IMR-90 (cell line): ENCODE measurements around the gene MSL3. TPM values are rescaled to one million over a fixed set of nuclear protein-coding genes. Genes with fewer than 3 reads are reported as not detected.

Experiments used
- ATAC-seq: fragments of 200-7000 bp; cut with Tn5 transposase; 2 replicates; pipeline ENCODE4 v1.9.1; 2020; ENCODE audit warnings: low read depth, mild to moderate bottlenecking, moderate library complexity
- BruUV-seq: library from RNA; stranded (reverse); fragments of 400-500 nt; replicated peaks from 2 replicates; lab custom pipeline; 2021; lab: Mats Ljungman, UMichigan
- CTCF ChIA-PET: fragments of 300-600 bp; formaldehyde crosslinking; extraction: SDS; loops from one replicate; lab custom pipeline; 2021; ENCODE audit warnings: antibody characterized with exemption; lab: Yijun Ruan, JAX
- POLR2A ChIA-PET: fragments of 300-600 bp; sonication (Branson Sonifier 250); formaldehyde crosslinking; loops from one replicate; lab custom pipeline; 2022; ENCODE audit warnings: antibody characterized with exemption; ENCODE audit not compliant: unreplicated experiment; lab: Charles Lee
- DNase-seq: peaks from one replicate; pipeline ENCODE4 v3.0.0; 2013
- H2AFZ ChIP-seq: replicated peaks from 2 replicates; pipeline ENCODE3; 2013; ENCODE audit warnings: low read length, mild to moderate bottlenecking; ENCODE audit not compliant: poor library complexity
- H2AK5ac ChIP-seq: 2 replicates; pipeline ENCODE4 v1.6.1; 2013; ENCODE audit warnings: low read depth, low read length, inconsistent platforms
- H2AK9ac ChIP-seq: replicated peaks from 2 replicates; pipeline ENCODE3; 2013; ENCODE audit warnings: mild to moderate bottlenecking, low read depth, low read length, moderate library complexity; ENCODE audit not compliant: poor library complexity
- H2BK120ac ChIP-seq: 2 replicates; pipeline ENCODE4 v1.6.1; 2013; ENCODE audit warnings: low read depth, low read length, inconsistent platforms
- H2BK15ac ChIP-seq: 3 replicates; pipeline ENCODE4 v1.6.1; 2013; ENCODE audit warnings: low read depth, low read length, inconsistent platforms
- H2BK20ac ChIP-seq: 2 replicates; pipeline ENCODE4 v1.6.1; 2013; ENCODE audit warnings: low read depth, mild to moderate bottlenecking, inconsistent platforms, low read length, moderate library complexity
- H2BK5ac ChIP-seq: 2 replicates; pipeline ENCODE4 v1.6.1; 2013; ENCODE audit warnings: mild to moderate bottlenecking, low read depth, low read length, inconsistent platforms; ENCODE audit not compliant: poor library complexity, severe bottlenecking
- H3K14ac ChIP-seq: replicated peaks from 2 replicates; pipeline ENCODE4 v1.6.1; 2013; ENCODE audit warnings: low read depth, low read length, inconsistent platforms
- H3K18ac ChIP-seq: 2 replicates; pipeline ENCODE4 v1.6.1; 2013; ENCODE audit warnings: low read depth, low read length, control low read depth
- H3K23ac ChIP-seq: 2 replicates; pipeline ENCODE4 v1.6.1; 2013; ENCODE audit warnings: low read depth, low read length, inconsistent platforms
- H3K27ac ChIP-seq: 2 replicates; pipeline ENCODE4 v1.5.1; 2013; ENCODE audit warnings: mild to moderate bottlenecking, control low read depth, low read length; ENCODE audit not compliant: insufficient read depth
- H3K27me3 ChIP-seq: 2 replicates; pipeline ENCODE4 v1.6.1; 2013; ENCODE audit warnings: low read length; ENCODE audit not compliant: control insufficient read depth, insufficient read depth
- H3K36me3 ChIP-seq: 2 replicates; pipeline ENCODE4 v1.6.1; 2013; ENCODE audit warnings: low read length, mixed read lengths; ENCODE audit not compliant: control insufficient read depth, insufficient read depth
- H3K4ac ChIP-seq: 2 replicates; pipeline ENCODE4 v1.6.1; 2013; ENCODE audit warnings: low read depth, low read length, inconsistent platforms
- H3K4me1 ChIP-seq: 2 replicates; pipeline ENCODE4 v1.6.1; 2013; ENCODE audit warnings: low read length, mixed read lengths; ENCODE audit not compliant: control insufficient read depth, insufficient read depth
- H3K4me2 ChIP-seq: 2 replicates; pipeline ENCODE4 v1.6.1; 2013; ENCODE audit warnings: low read depth, mild to moderate bottlenecking, control low read depth, low read length, moderate library complexity
- H3K4me3 ChIP-seq: 2 replicates; pipeline ENCODE4 v1.5.1; 2013; ENCODE audit warnings: low read depth, mild to moderate bottlenecking, control low read depth, low read length, moderate library complexity; ENCODE audit not compliant: insufficient read depth
- H3K56ac ChIP-seq: 2 replicates; pipeline ENCODE4 v1.6.1; 2013; ENCODE audit warnings: low read length, inconsistent platforms; ENCODE audit not compliant: insufficient read depth; ENCODE audit errors: extremely low read depth
- H3K79me1 ChIP-seq, 2 experiments: 2 replicates each; pipeline ENCODE4 v1.6.1; 2013; ENCODE audit warnings: low read length in 2 of 2, inconsistent platforms in 1 of 2, low read depth in 1 of 2
- H3K9ac ChIP-seq: 2 replicates; pipeline ENCODE4 v1.6.1; 2013; ENCODE audit warnings: low read depth, low read length, control low read depth
- H3K9me1 ChIP-seq: 2 replicates; pipeline ENCODE4 v1.6.1; 2013; ENCODE audit warnings: low read length, inconsistent platforms; ENCODE audit not compliant: insufficient read depth
- H3K9me3 ChIP-seq: 2 replicates; pipeline ENCODE4 v1.6.1; 2013; ENCODE audit warnings: low read length; ENCODE audit not compliant: control insufficient read depth, insufficient read depth
- H4K20me1 ChIP-seq: 2 replicates; pipeline ENCODE4 v1.6.1; 2013; ENCODE audit warnings: low read length, inconsistent platforms; ENCODE audit not compliant: insufficient read depth
- H4K5ac ChIP-seq: 2 replicates; pipeline ENCODE4 v1.6.1; 2013; ENCODE audit warnings: mild to moderate bottlenecking, low read depth, low read length, control low read depth
- H4K8ac ChIP-seq, 2 experiments: 2 replicates each; pipeline ENCODE4 v1.6.1; 2013; ENCODE audit warnings: low read depth in 2 of 2, low read length in 2 of 2, control low read depth in 1 of 2, inconsistent platforms in 1 of 2
- H4K91ac ChIP-seq: 2 replicates; pipeline ENCODE4 v1.6.1; 2013; ENCODE audit warnings: low read depth, low read length, inconsistent platforms; ENCODE audit not compliant: insufficient read depth
- BHLHE40 ChIP-seq: fragments of 150-350 bp; IDR thresholded peaks from 2 replicates; pipeline ENCODE4 v1.6.1; 2016; ENCODE audit warnings: mild to moderate bottlenecking, low read depth, low read length
- CEBPB ChIP-seq: IDR thresholded peaks from 2 replicates; pipeline ENCODE4 v1.6.1; 2012; ENCODE audit warnings: low read depth, low read length, improper control_type of control experiment
- CHD1 ChIP-seq: IDR thresholded peaks from 2 replicates; pipeline ENCODE4 v1.6.1; 2012; ENCODE audit warnings: low read depth, low read length, improper control_type of control experiment
- ELK1 ChIP-seq: fragments of 150-350 bp; IDR thresholded peaks from 2 replicates; pipeline ENCODE4 v1.6.1; 2016; ENCODE audit warnings: low read depth, mild to moderate bottlenecking, low read length, moderate library complexity, borderline replicate concordance
- FOS ChIP-seq: fragments of 150-350 bp; IDR thresholded peaks from 2 replicates; pipeline ENCODE4 v1.6.1; 2016; ENCODE audit warnings: low read depth, low read length
- MAFK ChIP-seq: IDR thresholded peaks from 2 replicates; pipeline ENCODE4 v1.6.1; 2012; ENCODE audit warnings: low read depth, low read length, improper control_type of control experiment
- MAZ ChIP-seq: IDR thresholded peaks from 2 replicates; pipeline ENCODE4 v1.6.1; 2012; ENCODE audit warnings: low read depth, mild to moderate bottlenecking, low read length, improper control_type of control experiment, moderate library complexity, borderline replicate concordance
- MXI1 ChIP-seq: IDR thresholded peaks from 2 replicates; pipeline ENCODE4 v1.6.1; 2012; ENCODE audit warnings: low read depth, mild to moderate bottlenecking, low read length, moderate library complexity, borderline replicate concordance
- NFE2L2 ChIP-seq: fragments of 150-350 bp; IDR thresholded peaks from 2 replicates; pipeline ENCODE4 v1.6.1; 2016; ENCODE audit warnings: low read depth, mild to moderate bottlenecking, low read length
- POLR2A ChIP-seq: IDR thresholded peaks from 2 replicates; pipeline ENCODE4 v1.6.1; 2012; ENCODE audit warnings: mild to moderate bottlenecking, low read depth, low read length
- RAD21 ChIP-seq: IDR thresholded peaks from 2 replicates; pipeline ENCODE4 v1.6.1; 2012; ENCODE audit warnings: low read length, improper control_type of control experiment
- RCOR1 ChIP-seq: IDR thresholded peaks from 2 replicates; pipeline ENCODE4 v1.6.1; 2012; ENCODE audit warnings: mild to moderate bottlenecking, low read length, improper control_type of control experiment; ENCODE audit not compliant: insufficient replicate concordance
- RFX5 ChIP-seq: IDR thresholded peaks from 2 replicates; pipeline ENCODE4 v1.8.0; 2012; ENCODE audit warnings: low read depth, mild to moderate bottlenecking, low read length, moderate library complexity
- SMC3 ChIP-seq: fragments of 150-350 bp; IDR thresholded peaks from 2 replicates; pipeline ENCODE4 v1.6.1; 2016; ENCODE audit warnings: low read depth, mild to moderate bottlenecking, antibody characterized with exemption, low read length, moderate library complexity
- USF2 ChIP-seq: fragments of 150-350 bp; IDR thresholded peaks from 2 replicates; pipeline ENCODE4 v1.6.1; 2017; ENCODE audit warnings: mild to moderate bottlenecking, antibody characterized with exemption, low read length, low read depth
- WGBS, 2 experiments: methylation state at CpG; one replicate each; pipeline versions ENCODE4 v1.1.5 to v1.1.7; 2013; ENCODE audit warnings: missing lambda C conversion rate in 2 of 2; ENCODE audit not compliant: insufficient read length in 1 of 2; ENCODE audit errors: extremely low coverage in 2 of 2; 5-methylcytosine and 5-hydroxymethylcytosine counted together
- dilution Hi-C: fragments of 300-500 bp; cut with HindIII; formaldehyde crosslinking; loops from one replicate; pipeline ENCODE4 v1.14.3; 2018; ENCODE audit warnings: low sequenced_read_pairs; ENCODE audit not compliant: unreplicated experiment
- in situ Hi-C: fragments of 300-500 bp; cut with MboI; formaldehyde crosslinking; loops from 3 replicates; pipeline ENCODE4 v1.14.3; 2019; ENCODE audit warnings: low sequenced_read_pairs, inconsistent platforms, mixed read lengths
- intact Hi-C: fragments of 100-400 bp; cut with micrococcal nuclease; formaldehyde crosslinking; loops from 2 replicates; pipeline ENCODE4 v1.10.0; 2022
- polyA plus RNA-seq, 3 experiments: library from polyadenylated mRNA; depleted of rRNA; stranded (reverse); fragments of >200 nt; gene quantifications; 2 replicates each; pipeline ENCODE4 v1.2.3, GENCODE V29; 2012; ENCODE audit warnings: low replicate concordance in 1 of 3
- total RNA-seq: library from RNA; depleted of rRNA; stranded (reverse); fragments of >200 nt; gene quantifications from 2 replicates; pipeline ENCODE4 v1.2.3, GENCODE V29; 2012

MSL3 gene
- total and polyA plus RNA-seq, 2 of the 4 experiments (the other 2 are of a cell fraction) = 19.6 to 21.3 TPM

GRCh38 chrX:11756354-11757318, 1.4 kb upstream of the MSL3 start:
- H3K4me2 ChIP-seq = no peak overlapping the region
- CTCF ChIA-PET = interaction anchor here (1.0 kb wide), 1 partner anchor 19 kb away, joined by 3 read pairs; no protein-coding TSS in a partner anchor
- H3K9me3 ChIP-seq = no peaks in the 10 kb centered on the region
- H2AFZ ChIP-seq = peak overlapping the region; percentile 62
- ATAC-seq = no peak
- H3K9ac ChIP-seq = no peak overlapping the region
- H3K36me3 ChIP-seq = 0 out of 2 replicates have a peak, but pooled peaks cover 2% of the 10 kb centered on the region
- H2BK20ac ChIP-seq = no peak overlapping the region
- no peak overlapping the region for H4K5ac ChIP-seq
- no peak overlapping the region for H4K91ac ChIP-seq
- no peak overlapping the region for H2BK15ac ChIP-seq
- 73% methylated on average over 4 of the region's 15 CpGs; no CpG with 5 or more reads in 1 of the 2 experiments for WGBS, 2 experiments
- no peak overlapping the region for H3K14ac ChIP-seq
- H4K8ac ChIP-seq = no peak overlapping the region
- no peaks in the 10 kb centered on the region for H4K20me1 ChIP-seq
- BruUV-seq = no TSS peak
- H3K4ac ChIP-seq = no peak overlapping the region
- no peaks in the 10 kb centered on the region for H3K4me1 ChIP-seq
- intact Hi-C loops (loop anchor here (5.0 kb wide), 1 partner anchor 89 kb away; the partner anchor contains the start of gene ARHGAP6), in situ Hi-C loops (loop anchor here (25.0 kb wide), 1 partner anchor 1569 kb away; no protein-coding TSS in a partner anchor), dilution Hi-C loops (no loop called here)
- H2AK5ac ChIP-seq = no peak overlapping the region
- no peak overlapping the region for H2BK120ac ChIP-seq
- H3K27me3 ChIP-seq = peaks cover 3% of the 10 kb centered on the region; the same call in 1 of the 2 replicates
- H3K9me1 ChIP-seq = no peaks in the 10 kb centered on the region
- H2BK5ac ChIP-seq = no peak overlapping the region
- no peak overlapping the region for H3K23ac ChIP-seq
- POLR2A ChIA-PET = no interaction called here
- peak overlapping the region; percentile 57 for H2AK9ac ChIP-seq
- no peak overlapping the region for H3K27ac ChIP-seq
- peaks cover 0 to 4% of the 10 kb centered on the region in 2 experiments; a peak in 2 of 4 replicates for H3K79me1 ChIP-seq
- no peak for DNase-seq
- no peak overlapping the region for H3K56ac ChIP-seq
- H3K18ac ChIP-seq = no peak overlapping the region
- H3K4me3 ChIP-seq = no peak overlapping the region
- no peak for TF ChIP-seq SMC3
- no peak for TF ChIP-seq FOS
- no peak for TF ChIP-seq MXI1
- no peak for TF ChIP-seq POLR2A
- TF ChIP-seq CHD1 = no peak
- no peak for TF ChIP-seq CEBPB
- TF ChIP-seq RAD21 = no peak
- TF ChIP-seq ELK1 = no peak
- TF ChIP-seq MAZ = no peak
- no peak for TF ChIP-seq USF2
- no peak for TF ChIP-seq RFX5
- no peak for TF ChIP-seq NFE2L2
- no peak for TF ChIP-seq BHLHE40
- no peak for TF ChIP-seq RCOR1
- TF ChIP-seq MAFK = no peak
